Gastroesophageal sphincter (tissue), 3 donors: ENCODE measurements around the gene HIVEP2.

Experiments
- EP300 ChIP-seq: sonication (generic); formaldehyde crosslinking; IDR thresholded peaks from one replicate; pipeline ENCODE4 v1.6.1; 2017; ENCODE audit warnings: antibody characterized with exemption, mild to moderate bottlenecking
- TF ChIP-seq, protein P1 (sequence below), 4 experiments: fragments of 200-600 bp in 2 of 4; fragments of 450-650 bp in 2 of 4; sonication (generic) in 1 of 4; IDR thresholded peaks; one replicate each; pipeline ENCODE4 v1.5.1; 2017 to 2019; ENCODE audit warnings: antibody characterized with exemption in 4 of 4, mild to moderate bottlenecking in 2 of 4, moderate library complexity in 2 of 4

DNA sequence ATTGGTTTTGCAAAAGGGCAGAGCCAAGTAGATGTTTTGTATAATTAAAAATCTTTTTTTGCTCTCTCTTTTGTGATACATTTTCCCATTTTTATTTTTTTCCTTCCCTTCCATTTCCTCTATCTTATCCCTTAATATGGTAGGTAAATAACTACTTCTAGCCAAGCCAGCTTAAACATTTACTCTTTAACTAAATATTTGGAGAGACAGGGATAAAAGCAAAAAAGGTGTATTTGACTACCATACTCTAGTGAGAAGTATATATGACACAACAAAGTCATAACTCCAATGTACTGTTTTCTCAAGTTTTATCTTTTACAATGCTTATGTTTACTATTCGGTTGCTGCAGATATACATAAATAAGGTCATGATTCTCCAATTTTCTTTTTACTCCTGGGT lies 154.7 kb downstream of the HIVEP2 start:
- TF ChIP-seq, protein P1, sequence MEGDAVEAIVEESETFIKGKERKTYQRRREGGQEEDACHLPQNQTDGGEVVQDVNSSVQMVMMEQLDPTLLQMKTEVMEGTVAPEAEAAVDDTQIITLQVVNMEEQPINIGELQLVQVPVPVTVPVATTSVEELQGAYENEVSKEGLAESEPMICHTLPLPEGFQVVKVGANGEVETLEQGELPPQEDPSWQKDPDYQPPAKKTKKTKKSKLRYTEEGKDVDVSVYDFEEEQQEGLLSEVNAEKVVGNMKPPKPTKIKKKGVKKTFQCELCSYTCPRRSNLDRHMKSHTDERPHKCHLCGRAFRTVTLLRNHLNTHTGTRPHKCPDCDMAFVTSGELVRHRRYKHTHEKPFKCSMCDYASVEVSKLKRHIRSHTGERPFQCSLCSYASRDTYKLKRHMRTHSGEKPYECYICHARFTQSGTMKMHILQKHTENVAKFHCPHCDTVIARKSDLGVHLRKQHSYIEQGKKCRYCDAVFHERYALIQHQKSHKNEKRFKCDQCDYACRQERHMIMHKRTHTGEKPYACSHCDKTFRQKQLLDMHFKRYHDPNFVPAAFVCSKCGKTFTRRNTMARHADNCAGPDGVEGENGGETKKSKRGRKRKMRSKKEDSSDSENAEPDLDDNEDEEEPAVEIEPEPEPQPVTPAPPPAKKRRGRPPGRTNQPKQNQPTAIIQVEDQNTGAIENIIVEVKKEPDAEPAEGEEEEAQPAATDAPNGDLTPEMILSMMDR (IDR thresholded peaks at IDR 0.05) = no peak
- no peak for TF ChIP-seq EP300
